GM04503 (cell line): ENCODE results near the gene UBXN11.
A peak's percentile ranks its signal among the peaks of the same experiment; 100 is the strongest.
"Not testable (repeated sequence)": the region's sequence is repeated elsewhere in the genome, so short reads cannot be mapped to it uniquely, and the experiment has no call there.

Experiments
- DNase-seq: peaks from one replicate; pipeline ENCODE4 v3.0.0-alpha.2; 2012; ENCODE audit warnings: low read depth

The UBXN11 gene

GRCh38 chr1:26336477-26337205 lies 30.2 kb upstream of the UBXN11 start:
- DNase-seq: no peak

DNA sequence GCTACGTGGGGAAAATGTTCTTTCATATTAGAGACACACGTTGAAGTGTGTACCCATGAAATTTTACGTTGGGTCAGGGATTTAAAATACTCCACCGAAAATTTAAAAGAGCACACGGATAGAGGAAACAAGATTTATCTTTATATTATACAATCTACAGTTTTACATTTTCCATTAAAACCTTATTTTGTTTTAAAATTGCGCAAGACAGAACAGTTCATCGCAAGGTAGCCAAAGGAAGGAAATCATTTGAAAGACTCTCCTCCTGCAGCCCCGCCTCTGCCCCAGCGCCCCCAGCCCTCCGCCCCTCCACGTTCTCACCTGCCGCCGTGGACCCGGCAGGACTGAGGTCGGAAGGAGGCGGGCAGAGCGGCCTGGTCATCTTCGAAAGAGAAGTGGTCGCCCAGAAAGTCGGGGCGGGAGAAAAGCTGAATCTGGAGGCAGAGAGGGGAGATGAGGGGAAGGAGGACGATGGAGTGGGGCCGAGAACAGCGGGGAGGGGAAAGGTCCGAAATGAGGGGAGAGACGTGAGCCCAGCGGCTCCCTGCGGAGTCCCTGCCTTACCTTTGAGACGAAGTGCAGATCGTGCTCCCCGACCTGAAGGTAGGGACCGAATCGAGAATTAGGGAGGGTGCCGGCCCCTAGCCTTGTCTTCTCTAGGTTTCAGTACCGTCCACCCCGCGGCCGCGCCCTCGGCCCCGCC lies 29.5 kb upstream of the UBXN11 start:
- no peak for DNase-seq

GRCh38 chr1:26333312-26333711 lies 26.9 kb upstream of the UBXN11 start:
- not testable (repeated sequence) for DNase-seq

DNA sequence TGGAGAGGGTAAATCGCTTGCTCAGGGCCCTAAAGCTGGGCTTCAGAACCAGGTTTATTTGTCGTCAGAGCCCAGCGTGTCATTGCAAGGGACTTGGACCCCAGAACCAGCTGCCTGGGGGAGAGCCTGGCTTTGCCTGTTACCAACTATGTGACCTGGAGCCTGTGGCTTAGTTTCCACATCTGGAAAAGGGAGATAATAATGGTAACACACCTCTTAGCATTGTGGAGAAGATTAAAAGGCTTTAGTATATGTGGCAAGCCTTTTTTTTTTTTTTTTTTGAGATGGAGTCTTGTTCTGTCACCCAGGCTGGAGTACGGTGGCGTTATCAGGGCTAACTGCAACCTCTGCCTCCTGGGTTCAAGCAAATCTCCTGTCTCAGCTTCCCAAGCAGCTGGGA lies 23.8 kb upstream of the UBXN11 start:
- DNase-seq: no peak

DNA sequence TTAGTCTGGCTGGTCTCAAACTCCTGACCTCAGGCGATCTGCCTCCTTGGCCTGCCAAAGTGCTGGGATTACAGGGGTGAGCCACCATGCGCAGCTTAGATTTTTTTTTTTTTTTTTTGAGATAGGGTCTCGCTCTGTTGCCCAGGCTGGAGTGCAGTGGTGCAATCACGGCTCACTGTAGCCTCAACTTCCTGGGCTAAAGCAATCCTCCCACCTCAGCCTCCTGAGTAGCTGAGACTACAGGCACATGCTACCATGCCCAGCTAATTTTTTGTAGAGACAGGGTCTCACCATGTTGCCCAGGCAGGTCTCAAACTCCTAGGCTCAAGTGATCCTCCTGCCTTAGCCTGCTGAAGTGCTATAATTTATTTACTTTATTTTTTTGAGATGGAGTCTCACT lies 22.9 kb upstream of the UBXN11 start:
- DNase-seq: not testable (repeated sequence)

GRCh38 chr1:26328597-26328996 lies 22.2 kb upstream of the UBXN11 start:
- no peak for DNase-seq

GRCh38 chr1:26327956-26328362 lies 21.5 kb upstream of the UBXN11 start:
- DNase-seq: no peak

GRCh38 chr1:26324550-26324949 lies 18.1 kb upstream of the UBXN11 start:
- DNase-seq: no peak

DNA sequence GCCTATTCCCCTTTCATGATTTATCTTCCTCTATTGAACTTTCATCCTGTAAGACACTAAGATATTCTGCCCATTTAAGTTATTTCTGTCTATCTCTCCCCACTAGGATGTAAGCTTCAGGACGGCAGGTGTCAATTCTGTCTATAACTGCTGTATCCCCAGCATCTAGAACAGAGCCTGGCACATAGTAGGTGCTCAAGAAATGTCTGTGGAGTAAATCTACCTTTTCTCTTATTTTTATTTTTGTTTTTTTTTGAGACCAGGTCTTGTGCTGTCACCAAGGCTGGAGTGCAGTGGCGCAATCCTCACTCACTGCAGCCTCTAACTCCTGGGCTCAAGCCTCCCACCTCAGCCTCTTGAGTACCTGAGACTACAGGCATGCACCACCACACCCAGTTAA lies 16.9 kb upstream of the UBXN11 start:
- DNase-seq: no peak

DNA sequence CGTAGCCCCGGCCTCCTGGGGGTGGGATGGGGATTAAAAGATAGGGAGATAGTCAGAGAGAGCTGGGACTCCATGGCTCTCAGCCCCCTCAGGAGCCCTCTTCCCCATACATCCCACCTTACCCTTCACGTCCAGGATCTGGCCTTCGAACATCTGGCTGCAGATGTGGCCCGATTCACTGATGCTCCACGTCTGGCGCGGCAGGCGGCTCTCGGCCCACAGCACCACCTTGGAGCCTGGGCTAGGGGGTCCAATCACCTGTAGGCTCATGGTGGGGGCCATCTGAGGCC lies 15.6 kb upstream of the UBXN11 start:
- DNase-seq: no peak

GRCh38 chr1:26321315-26322041 lies 15.0 kb upstream of the UBXN11 start:
- DNase-seq: peak; percentile 22

GRCh38 chr1:26320896-26321295 lies 14.5 kb upstream of the UBXN11 start:
- no peak for DNase-seq

- DNase-seq: no peak
Measured at GRCh38 chr1:26318338-26319064, 12.1 kb upstream of the UBXN11 start.

GRCh38 chr1:26317612-26318337 lies 11.3 kb upstream of the UBXN11 start, which contains the start of gene CD52:
TSS of gene CD52 (plus strand) at chr1:26317958. CDS start at chr1:26318018, 60 bp downstream.
- no peak for DNase-seq

GRCh38 chr1:26317146-26317545 lies 10.7 kb upstream of the UBXN11 start:
- no peak for DNase-seq

DNA sequence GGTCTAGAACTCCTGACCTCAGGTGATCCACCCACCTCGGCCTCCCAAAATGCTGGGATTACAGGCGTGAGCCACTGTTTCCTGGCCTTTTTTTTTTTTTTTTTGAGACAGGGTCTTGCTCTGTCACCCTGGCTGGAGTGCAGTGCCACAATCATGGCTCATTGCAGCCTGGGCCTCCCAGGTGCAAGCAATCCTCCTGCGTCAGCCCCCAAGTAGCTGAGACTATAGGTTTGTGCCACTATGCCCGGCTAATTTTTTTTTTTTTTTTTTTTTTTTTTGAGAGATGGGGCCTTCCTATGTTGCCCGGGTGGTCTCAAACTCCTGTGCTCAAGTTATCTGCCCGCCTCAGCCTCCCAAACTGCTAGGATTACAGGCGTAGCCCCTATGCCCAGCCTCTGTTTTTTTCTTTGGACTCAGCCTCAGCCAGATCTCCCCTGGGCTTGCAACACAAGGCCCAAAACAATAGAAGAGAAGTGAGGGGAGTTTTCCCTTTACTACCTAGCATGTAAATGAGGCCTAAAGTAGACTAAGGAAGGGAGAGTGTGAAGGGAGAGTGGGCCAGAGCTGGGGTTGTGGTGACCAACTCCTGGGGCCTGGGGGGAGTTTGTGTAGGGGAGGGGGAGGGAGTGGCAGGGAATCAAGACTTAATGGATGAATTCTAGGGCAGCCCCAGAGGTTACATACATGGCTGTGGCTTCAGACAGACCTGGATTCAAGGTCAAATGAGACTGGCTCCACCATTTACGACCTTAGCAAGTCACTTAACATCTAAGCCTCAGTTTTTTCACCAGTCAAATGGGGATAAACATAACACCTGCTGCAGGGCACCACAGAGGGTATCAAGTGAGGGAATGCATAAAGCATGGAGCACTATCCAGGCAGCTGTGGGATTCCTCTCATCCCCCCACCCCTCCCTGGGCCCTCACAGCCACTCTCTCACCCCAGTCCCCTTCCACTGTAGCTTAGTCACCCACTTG lies 9.7 kb upstream of the UBXN11 start:
- no peak for DNase-seq

DNA sequence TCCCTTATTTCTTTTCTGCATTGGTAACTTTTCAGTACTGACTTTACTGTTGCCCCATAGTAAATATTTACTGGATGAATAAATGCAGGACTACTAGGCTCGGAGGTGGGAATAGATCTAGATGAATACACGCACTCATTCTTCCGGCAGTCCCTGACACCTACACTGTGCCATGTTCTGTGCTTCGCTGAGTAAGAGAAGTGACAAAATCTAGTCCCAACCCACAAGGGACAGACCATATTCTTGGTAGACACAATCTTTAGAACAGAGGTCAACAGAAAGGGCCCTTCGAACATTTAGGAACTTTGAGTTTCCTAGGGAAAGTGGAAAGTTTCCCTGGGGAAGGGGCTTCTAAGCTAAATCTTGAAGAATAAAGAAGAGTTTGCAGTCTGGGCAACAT lies 8.1 kb upstream of the UBXN11 start:
- no peak for DNase-seq

GRCh38 chr1:26307966-26308899 lies 1.8 kb upstream of the UBXN11 start:
- not testable (repeated sequence) for DNase-seq

DNA sequence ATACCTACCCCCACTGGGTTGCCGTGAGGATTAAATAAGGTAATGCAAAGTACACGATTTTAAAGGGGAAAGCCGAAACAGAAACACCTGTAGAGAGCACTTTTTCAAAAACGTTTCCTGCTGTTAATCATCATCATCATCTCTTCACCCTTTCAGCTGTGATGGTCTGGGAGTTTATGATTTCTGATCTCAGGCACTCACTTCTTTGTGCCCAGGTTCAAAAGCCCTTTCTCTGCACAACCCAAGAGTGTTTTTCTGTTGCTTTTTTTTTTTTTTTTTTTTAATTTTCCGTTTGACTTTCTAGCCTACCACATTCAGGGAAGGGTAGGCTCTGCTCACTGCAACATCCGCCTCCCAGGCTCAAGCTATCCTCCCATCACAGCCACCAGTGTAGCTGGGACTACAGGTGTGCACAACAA lies 936 bp upstream of the UBXN11 start:
- no peak for DNase-seq
